ENCODE results near the gene TMPRSS3.

- TF ChIP-seq CTCF (IDR thresholded peaks at IDR 0.05 in 8 of 11, conservative IDR thresholded peaks at IDR 0.05 in 3 of 11) (no peak), POLR2A (IDR thresholded peaks at IDR 0.05) (no peak), POLR2AphosphoS5 (IDR thresholded peaks at IDR 0.05) (no peak)
Observed at GRCh38 chr21:42387843-42388340, 8.0 kb downstream of the TMPRSS3 start.

Measured in spleen (tissue), 7 donors.